ENCODE measurements around the gene FNIP2.
"Not testable (repeated sequence)": the region's sequence is repeated elsewhere in the genome, so short reads cannot be mapped to it uniquely, and the experiment has no call there.

FNIP2 gene

GRCh38 chr4:158814636-158815330, 46.0 kb downstream of the FNIP2 start:
- DNase-seq (ENCODE audit: low spot score) = no peak

GRCh38 chr4:158816955-158817354, 48.1 kb downstream of the FNIP2 start:
- no peak for DNase-seq (ENCODE audit: low spot score)

- DNase-seq (ENCODE audit: low spot score) = no peak
These were observed 48.9 kb downstream of the FNIP2 start for GRCh38 chr4:158817562-158818296.

- DNase-seq (ENCODE audit: low spot score) = no peak
These were observed 49.8 kb downstream of the FNIP2 start for GRCh38 chr4:158818560-158819140.

- DNase-seq (ENCODE audit: low spot score) = no peak
These were observed 51.3 kb downstream of the FNIP2 start for GRCh38 chr4:158819942-158820786.

GRCh38 chr4:158821228-158821971, 52.6 kb downstream of the FNIP2 start:
- DNase-seq (ENCODE audit: low spot score) = no peak

- no peak for DNase-seq (ENCODE audit: low spot score)
These were observed 53.5 kb downstream of the FNIP2 start for GRCh38 chr4:158822348-158822747.

GRCh38 chr4:158823461-158823873, 54.6 kb downstream of the FNIP2 start:
- no peak for DNase-seq (ENCODE audit: low spot score)

- no peak for DNase-seq (ENCODE audit: low spot score)
These were observed 55.8 kb downstream of the FNIP2 start for GRCh38 chr4:158824425-158825274.

GRCh38 chr4:158825433-158826036, 56.7 kb downstream of the FNIP2 start:
- no peak for DNase-seq (ENCODE audit: low spot score)

- no peak for DNase-seq (ENCODE audit: low spot score)
These were observed 57.2 kb downstream of the FNIP2 start for GRCh38 chr4:158826057-158826456.

- DNase-seq (ENCODE audit: low spot score) = no peak
These were observed 58.1 kb downstream of the FNIP2 start for GRCh38 chr4:158826882-158827281.

GRCh38 chr4:158827543-158827981, 58.7 kb downstream of the FNIP2 start:
- DNase-seq (ENCODE audit: low spot score) = no peak

GRCh38 chr4:158828151-158828550, 59.3 kb downstream of the FNIP2 start:
- DNase-seq (ENCODE audit: low spot score) = not testable (repeated sequence)

GRCh38 chr4:158829254-158829653, 60.4 kb downstream of the FNIP2 start:
- no peak for DNase-seq (ENCODE audit: low spot score)

- no peak for DNase-seq (ENCODE audit: low spot score)
These were observed 64.8 kb downstream of the FNIP2 start for GRCh38 chr4:158833602-158834001.

- no peak for DNase-seq (ENCODE audit: low spot score)
These were observed 66.6 kb downstream of the FNIP2 start for GRCh38 chr4:158835226-158836001.

- DNase-seq (ENCODE audit: low spot score) = no peak
These were observed 67.2 kb downstream of the FNIP2 start for GRCh38 chr4:158836002-158836369.

GRCh38 chr4:158836828-158837449, 68.1 kb downstream of the FNIP2 start:
- DNase-seq (ENCODE audit: low spot score) = no peak
